DOHH2 (cell line): ENCODE measurements around the gene TRIM38.
"Not testable (repeated sequence)": the region's sequence is repeated elsewhere in the genome, so short reads cannot be mapped to it uniquely, and the experiment has no call there.

Experiments used
- CTCF ChIP-seq: fragments of 200-600 bp; sonication (generic); IDR thresholded peaks from one replicate; pipeline ENCODE4 v1.5.1; 2014; ENCODE audit warnings: antibody characterized with exemption, mild to moderate bottlenecking, low read depth, low read length; ENCODE audit not compliant: poor library complexity, severe bottlenecking
- EZH2phosphoT487 ChIP-seq: fragments of 200-600 bp; sonication (generic); IDR thresholded peaks from 2 replicates; pipeline ENCODE4 v1.6.1; 2017; ENCODE audit warnings: borderline replicate concordance, mild to moderate bottlenecking, antibody characterized with exemption, low read length, moderate library complexity, mixed read lengths

- not testable (repeated sequence) for TF ChIP-seq CTCF, EZH2phosphoT487
Measured at GRCh38 chr6:25993341-25993684, 30.7 kb downstream of the TRIM38 start.
